HPDE6-E6E7 (cell line): ENCODE measurements around the gene DMRTC2.

Experiments
- DNase-seq: peaks from one replicate; pipeline ENCODE4 v3.0.0; 2011; ENCODE audit warnings: missing footprints; ENCODE audit errors: extremely low spot score

The DMRTC2 gene

DNA sequence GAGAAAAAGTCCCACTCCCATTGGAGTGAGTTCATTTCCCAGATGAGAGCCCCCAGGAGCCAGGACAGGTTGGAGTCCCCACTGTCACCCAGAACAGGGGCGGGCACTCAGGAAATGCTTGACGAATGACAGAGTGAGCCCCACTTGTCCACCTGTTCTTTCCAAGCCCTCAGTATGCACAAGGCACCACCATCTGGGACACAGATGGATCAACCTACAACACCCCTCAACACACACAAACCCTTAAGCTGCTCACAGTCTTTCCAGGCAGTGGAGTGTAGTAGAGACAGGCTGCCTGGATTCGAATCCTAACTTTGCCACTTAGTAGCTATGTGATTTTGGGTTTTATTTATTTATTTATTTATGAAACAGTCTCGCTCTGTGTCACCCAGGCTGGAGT, 46.1 kb downstream of the DMRTC2 start:
- DNase-seq, result no peak

DNA sequence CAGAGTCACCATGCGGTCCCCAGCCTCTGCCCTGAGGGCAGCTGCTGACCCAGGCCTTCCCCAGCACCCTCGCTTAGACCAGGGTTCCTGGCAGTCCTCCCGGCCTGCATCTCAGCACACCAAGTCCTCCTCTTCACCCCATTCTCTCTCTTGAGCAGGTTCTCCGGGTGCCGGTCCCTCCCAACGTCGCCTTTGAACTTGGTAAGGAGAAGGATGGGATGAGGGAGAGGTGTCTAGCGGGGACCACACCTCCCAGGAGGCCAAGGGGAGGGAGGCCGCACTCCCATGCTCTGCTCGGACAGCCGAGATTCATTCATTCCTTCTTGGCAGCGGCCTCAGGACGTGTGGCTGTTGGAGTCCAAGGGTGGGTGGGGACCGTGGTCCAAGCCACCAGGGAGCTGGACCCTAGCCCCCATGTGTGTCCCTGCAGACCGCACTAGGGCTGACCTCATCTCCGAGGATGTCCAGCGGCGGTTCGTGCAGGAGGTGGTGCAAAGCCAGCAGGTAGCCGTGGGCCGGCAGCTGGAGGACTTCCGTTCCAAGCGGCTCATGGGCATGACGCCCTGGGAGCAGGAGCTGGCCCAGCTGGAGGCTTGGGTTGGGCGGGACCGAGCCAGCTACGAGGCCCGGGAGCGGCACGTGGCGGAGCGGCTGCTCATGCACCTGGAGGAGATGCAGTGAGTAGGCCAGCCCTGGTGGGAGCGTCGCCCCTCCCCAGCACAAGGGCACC, 47.5 kb downstream of the DMRTC2 start:
- no peak for DNase-seq

DNA sequence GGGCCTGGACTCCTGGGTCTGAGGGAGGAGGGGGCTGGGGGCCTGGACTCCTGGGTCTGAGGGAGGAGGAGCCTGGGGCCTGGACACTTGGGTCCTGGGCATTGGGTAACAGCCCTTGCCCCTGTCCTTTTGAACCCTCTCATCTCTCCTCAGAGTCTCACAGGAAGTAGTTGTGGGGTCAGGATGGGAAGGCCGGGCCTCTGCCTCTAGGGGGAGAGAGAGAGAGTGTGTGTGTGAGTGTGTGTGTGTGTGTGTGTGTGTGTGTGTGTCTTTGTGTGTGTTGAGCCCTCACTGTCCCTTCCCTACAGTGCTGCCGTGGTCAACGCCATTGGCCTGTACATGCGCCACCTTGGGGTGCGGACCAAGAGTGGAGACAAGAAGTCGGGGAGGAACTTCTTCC, 49.1 kb downstream of the DMRTC2 start:
- DNase-seq, result no peak

GRCh38 chr19:41894350-41894749, 49.5 kb downstream of the DMRTC2 start:
- DNase-seq, result no peak

- DNase-seq, result no peak
Observed at GRCh38 chr19:41895745-41896580, 51.1 kb downstream of the DMRTC2 start.

DNA sequence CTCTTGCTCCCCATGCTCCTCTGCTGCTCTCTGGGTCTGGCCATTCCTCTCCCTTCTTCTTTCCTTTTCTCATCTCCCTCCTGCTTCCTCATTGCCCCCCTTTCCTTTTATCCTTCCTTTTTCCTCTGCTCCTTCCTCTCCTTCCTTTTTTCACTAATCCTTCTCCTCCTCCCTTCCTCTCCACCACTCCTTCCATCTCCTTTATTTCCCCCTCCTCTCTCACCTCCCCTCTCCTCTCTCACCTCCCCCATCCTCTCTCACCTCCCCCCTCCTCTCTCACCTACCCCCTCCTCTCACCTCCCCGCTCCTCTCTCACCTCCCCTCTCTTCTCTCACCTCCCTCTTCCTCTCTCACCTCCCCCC, 51.7 kb downstream of the DMRTC2 start:
- no peak for DNase-seq

- DNase-seq, result no peak
Observed at GRCh38 chr19:41897181-41897580, 52.3 kb downstream of the DMRTC2 start.

- DNase-seq, result no peak
Observed at GRCh38 chr19:41897820-41898219, 53.0 kb downstream of the DMRTC2 start.

DNA sequence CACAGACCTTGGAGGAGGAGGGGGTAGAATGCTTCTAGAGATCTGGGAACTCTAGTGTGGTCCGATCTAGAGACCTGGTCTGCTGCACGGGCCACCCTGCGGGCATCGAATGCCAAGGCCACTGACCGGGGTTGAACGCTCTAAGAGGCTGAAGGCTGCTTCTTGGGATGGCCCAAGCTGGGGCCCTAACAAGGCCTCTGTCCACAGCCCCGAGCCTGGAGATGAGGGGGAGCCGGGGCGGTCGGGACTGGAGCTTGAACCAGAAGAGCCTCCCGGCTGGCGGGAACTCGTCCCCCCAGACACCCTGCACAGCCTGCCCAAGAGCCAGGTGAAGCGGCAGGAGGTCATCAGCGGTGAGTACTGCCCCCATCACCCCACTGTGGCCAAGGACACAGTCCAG, 53.4 kb downstream of the DMRTC2 start:
- no peak for DNase-seq
